ENCODE measurements around the gene WIZ. TPM values are rescaled to one million over a fixed set of nuclear protein-coding genes. Genes with fewer than 3 reads are reported as not detected.

Gene WIZ
- total and polyA plus RNA-seq, 2 donors (not counting 1 experiment from before 2014, with no cell fraction given): 15.0 to 24.8 TPM

GRCh38 chr19:15441317-15441716, 8.4 kb downstream of the WIZ start:
- no peak overlapping the region for H3K4me3 ChIP-seq (ENCODE audit: control extremely low read depth in 1 of 5, extremely low read depth in 1 of 5, insufficient read depth in 1 of 5, low read depth in 2 of 5, low read length in 4 of 5)
- ChIA-PET POLR2A (no interaction called here), CTCF (no interaction called here)
- Mint-ChIP-seq H3K4me1 (no peaks in the 10 kb centered on the region), H3K27me3 (no peaks in the 10 kb centered on the region), H3K4me3 (no peak overlapping the region), H3K9me3 (ENCODE audit: insufficient read depth) (no peaks in the 10 kb centered on the region), H3K27ac (no peak overlapping the region)
- TF ChIP-seq CTCF (IDR thresholded peaks at IDR 0.05): no peak
- TF ChIP-seq EZH2 (IDR thresholded peaks at IDR 0.05; ENCODE audit: borderline replicate concordance, insufficient read depth, low read depth, low read length, poor library complexity, severe bottlenecking): no peak
- intact Hi-C loops (cut with micrococcal nuclease): no loop called here
- no peak overlapping the region for H3K9ac ChIP-seq (ENCODE audit: low read length)
- H3K79me2 ChIP-seq (ENCODE audit: control insufficient read depth, insufficient read depth, low read length): no peaks in the 10 kb centered on the region
- H3K4me1 ChIP-seq (ENCODE audit: control insufficient read depth in 2 of 2, insufficient read depth in 2 of 2, low read length in 2 of 2): no peaks in the 10 kb centered on the region
- no peaks in the 10 kb centered on the region for H4K20me1 ChIP-seq (ENCODE audit: control insufficient read depth, insufficient read depth, low read length, poor library complexity, severe bottlenecking)
- DNase-seq (no peak), ATAC-seq (ENCODE audit: low read depth) (no peak)
- H3K27ac ChIP-seq (ENCODE audit: low read length in 2 of 2): no peak overlapping the region
- WGBS (ENCODE audit: insufficient coverage): no CpG with 5 or more reads among the region's 3 CpGs
- no peak overlapping the region for H3K4me2 ChIP-seq (replicated peaks; ENCODE audit: low read depth, low read length, poor library complexity, severe bottlenecking)
- H3K36me3 ChIP-seq (replicated peaks in 1 of 2; ENCODE audit: control extremely low read depth in 1 of 2, control insufficient read depth in 1 of 2, extremely low read depth in 1 of 2, insufficient read depth in 2 of 2, low read length in 1 of 2): no peaks in the 10 kb centered on the region
- H3K27me3 ChIP-seq (replicated peaks in 1 of 4; ENCODE audit: control extremely low read depth in 1 of 4, control insufficient read depth in 3 of 4, insufficient read depth in 4 of 4, low read length in 3 of 4): no peaks in the 10 kb centered on the region
- H3K9me3 ChIP-seq (ENCODE audit: control extremely low read depth in 1 of 3, control insufficient read depth in 2 of 3, insufficient read depth in 1 of 3, low read length in 2 of 3): no peaks in the 10 kb centered on the region
- no peak overlapping the region for H2AFZ ChIP-seq (ENCODE audit: insufficient read depth, low read depth, low read length, poor library complexity, severe bottlenecking)

GRCh38 chr19:15439821-15440641, 9.7 kb downstream of the WIZ start:
- no peaks in the 10 kb centered on the region for H3K27me3 ChIP-seq (replicated peaks in 1 of 4; ENCODE audit: control extremely low read depth in 1 of 4, control insufficient read depth in 3 of 4, insufficient read depth in 4 of 4, low read length in 3 of 4)
- H2AFZ ChIP-seq (ENCODE audit: insufficient read depth, low read depth, low read length, poor library complexity, severe bottlenecking): no peak overlapping the region
- no peaks in the 10 kb centered on the region for H3K4me1 Mint-ChIP-seq
- intact Hi-C loops (cut with micrococcal nuclease): no loop called here
- no peak overlapping the region for H3K4me2 ChIP-seq (replicated peaks; ENCODE audit: low read depth, low read length, poor library complexity, severe bottlenecking)
- DNase-seq: no peak
- H3K27ac Mint-ChIP-seq: no peak overlapping the region
- 95% methylated on average over 35 of the region's 38 CpGs for WGBS (ENCODE audit: insufficient coverage)
- H3K9me3 ChIP-seq (ENCODE audit: control extremely low read depth in 1 of 3, control insufficient read depth in 2 of 3, insufficient read depth in 1 of 3, low read length in 2 of 3): no peaks in the 10 kb centered on the region
- H3K27ac ChIP-seq (ENCODE audit: low read length in 2 of 2): no peak overlapping the region
- no peaks in the 10 kb centered on the region for H3K79me2 ChIP-seq (ENCODE audit: control insufficient read depth, insufficient read depth, low read length)
- ChIA-PET POLR2A (no interaction called here), CTCF (no interaction called here)
- no peaks in the 10 kb centered on the region for H3K36me3 ChIP-seq (replicated peaks in 1 of 2; ENCODE audit: control extremely low read depth in 1 of 2, control insufficient read depth in 1 of 2, extremely low read depth in 1 of 2, insufficient read depth in 2 of 2, low read length in 1 of 2)
- no peak overlapping the region for H3K4me3 Mint-ChIP-seq
- H3K9me3 Mint-ChIP-seq (ENCODE audit: insufficient read depth): no peaks in the 10 kb centered on the region
- H3K4me3 ChIP-seq (ENCODE audit: control extremely low read depth in 1 of 5, extremely low read depth in 1 of 5, insufficient read depth in 1 of 5, low read depth in 2 of 5, low read length in 4 of 5): no peak overlapping the region
- H3K4me1 ChIP-seq (ENCODE audit: control insufficient read depth in 2 of 2, insufficient read depth in 2 of 2, low read length in 2 of 2): no peaks in the 10 kb centered on the region
- no peak for ATAC-seq (ENCODE audit: low read depth)
- H3K9ac ChIP-seq (ENCODE audit: low read length): no peak overlapping the region
- H3K27me3 Mint-ChIP-seq: no peaks in the 10 kb centered on the region
- TF ChIP-seq CTCF (IDR thresholded peaks at IDR 0.05) (no peak), EZH2 (IDR thresholded peaks at IDR 0.05; ENCODE audit: borderline replicate concordance, insufficient read depth, low read depth, low read length, poor library complexity, severe bottlenecking) (no peak)
- no peaks in the 10 kb centered on the region for H4K20me1 ChIP-seq (ENCODE audit: control insufficient read depth, insufficient read depth, low read length, poor library complexity, severe bottlenecking)

Data from B cell (primary cell).